ENCODE results near the gene MYL2. TPM values are rescaled to one million over a fixed set of nuclear protein-coding genes. Genes with fewer than 3 reads are reported as not detected.

Gene MYL2
- total and polyA plus RNA-seq, 10 of the 15 experiments (the other 5 are each of a cell fraction or from before 2014, with no cell fraction given), result 0.08 to 1.8 (median 0.57) TPM; not detected in 1

DNA sequence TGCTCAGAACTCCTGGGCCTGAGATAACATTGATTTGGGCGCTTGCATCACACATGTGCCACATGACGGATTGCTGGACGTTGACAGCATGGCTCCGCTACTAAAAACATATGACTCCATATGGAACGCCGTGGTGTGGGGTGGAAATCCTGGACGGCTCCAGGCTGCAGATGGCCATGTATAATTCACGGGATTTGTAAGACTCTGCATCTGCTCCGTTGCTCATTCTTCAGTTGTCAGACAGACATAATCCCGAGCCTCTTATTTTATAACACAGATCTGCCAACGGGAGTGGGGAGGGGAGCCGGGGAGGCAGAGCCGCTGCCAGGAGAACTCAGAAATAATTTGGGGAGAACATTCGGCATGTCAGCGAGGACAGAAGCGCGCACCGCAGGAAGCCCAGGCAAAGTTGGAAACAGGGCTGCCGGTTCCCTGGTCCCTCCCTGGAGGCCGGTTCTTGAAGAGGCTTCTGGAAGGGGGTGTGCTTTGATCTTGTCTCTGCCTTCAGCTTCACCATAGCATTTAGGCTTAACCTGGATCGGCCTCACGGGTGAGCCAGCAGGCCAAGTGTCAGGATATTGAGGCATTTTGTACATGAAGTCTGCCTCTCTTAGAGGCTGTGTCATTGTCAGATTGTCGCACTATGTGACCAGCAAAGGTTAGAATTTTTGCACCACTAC, 45.8 kb upstream of the MYL2 start:
- ATAC-seq, result no peak
- no TSS peak for BruUV-seq (replicated peaks)
- in situ Hi-C loops (cut with MboI), result no loop called here
- TF ChIP-seq GATAD2B (conservative IDR thresholded peaks at IDR 0.05; ENCODE audit: low read depth), result no peak
- TF ChIP-seq BRCA1 (IDR thresholded peaks at IDR 0.05; ENCODE audit: low read depth, low read length), result no peak
- TF ChIP-seq RUNX3 (IDR thresholded peaks at IDR 0.05; ENCODE audit: low read length), result no peak
- TF ChIP-seq RBBP5 (conservative IDR thresholded peaks at IDR 0.05), result no peak
- TF ChIP-seq TCF12 (IDR thresholded peaks at IDR 0.05; ENCODE audit: low read depth, low read length), result no peak
- no peak for TF ChIP-seq RELB (IDR thresholded peaks at IDR 0.05; ENCODE audit: low read depth)
- no peak for TF ChIP-seq BCLAF1 (IDR thresholded peaks at IDR 0.05)
- TF ChIP-seq SRF (IDR thresholded peaks at IDR 0.05; ENCODE audit: low read depth in 2 of 2, low read length in 2 of 2), result no peak
- TF ChIP-seq EP300 (IDR thresholded peaks at IDR 0.05; ENCODE audit: borderline replicate concordance in 1 of 2, control insufficient read depth in 1 of 2, low read depth in 2 of 2, low read length in 2 of 2), result no peak
- TF ChIP-seq ZBTB40 (IDR thresholded peaks at IDR 0.05; ENCODE audit: borderline replicate concordance), result no peak
- TF ChIP-seq JUNB (IDR thresholded peaks at IDR 0.05), result no peak
- TF ChIP-seq ETV6 (conservative IDR thresholded peaks at IDR 0.05 in 1 of 2, IDR thresholded peaks at IDR 0.05 in 1 of 2; ENCODE audit: borderline replicate concordance in 1 of 2, low read depth in 1 of 2), result no peak
- no peak for TF ChIP-seq SMC3 (IDR thresholded peaks at IDR 0.05; ENCODE audit: borderline replicate concordance, low read length)
- no peak for TF ChIP-seq STAT1 (conservative IDR thresholded peaks at IDR 0.05)
- TF ChIP-seq TCF7 (IDR thresholded peaks at IDR 0.05; ENCODE audit: borderline replicate concordance), result no peak

More for the DNA sequence above, 45.8 kb upstream of the MYL2 start:
- H3K9me3 ChIP-seq (replicated peaks; ENCODE audit: control insufficient read depth, insufficient read depth, low read length), result no peaks in the 10 kb centered on the region
- DNase-seq (ENCODE audit: low read depth, low spot score) (no peak), FAIRE-seq (no peak)
- ChIA-PET SMC1A (ENCODE audit: uncharacterized antibody, unreplicated experiment) (no interaction called here), CTCF (no interaction called here), POLR2A (no interaction called here), RAD21 (ENCODE audit: unreplicated experiment) (no interaction called here)
- H3K27ac ChIP-seq (ENCODE audit: control insufficient read depth, insufficient read depth), result no peak overlapping the region
- no peaks in the 10 kb centered on the region for H3K79me2 ChIP-seq (ENCODE audit: control insufficient read depth, insufficient read depth, low read length)
- intact Hi-C loops (cut with micrococcal nuclease; ENCODE audit: unreplicated experiment), result no loop called here
- WGBS (ENCODE audit: insufficient coverage, insufficient replicate concordance, low lambda C conversion rate, missing lambda C conversion rate), result 64% methylated on average over 23 of the region's 23 CpGs
- H2AFZ ChIP-seq (ENCODE audit: control insufficient read depth, low read depth, low read length), result no peak overlapping the region
- no peaks in the 10 kb centered on the region for H4K20me1 ChIP-seq (ENCODE audit: control insufficient read depth, insufficient read depth)
- no peaks in the 10 kb centered on the region for H3K4me1 ChIP-seq (ENCODE audit: control insufficient read depth, insufficient read depth, low read length)
- H3K27me3 ChIP-seq (replicated peaks in 1 of 2; ENCODE audit: control insufficient read depth in 2 of 2, insufficient read depth in 2 of 2, low read length in 1 of 2), result no peaks in the 10 kb centered on the region; a peak in 2 of 4 replicates
- H3K4me3 ChIP-seq, result no peak overlapping the region
- H3K36me3 ChIP-seq (ENCODE audit: control insufficient read depth in 2 of 2, insufficient read depth in 2 of 2, low read length in 1 of 2), result no peaks in the 10 kb centered on the region
- no peak overlapping the region for H3K9ac ChIP-seq (ENCODE audit: control insufficient read depth, insufficient read depth, low read length)
- H3K4me2 ChIP-seq (ENCODE audit: control insufficient read depth, insufficient read depth), result no peak overlapping the region

Measured in GM12878 (cell line).